ENCODE results near the gene ATCAY. TPM values are rescaled to one million over a fixed set of nuclear protein-coding genes. Genes with fewer than 3 reads are reported as not detected.
A peak's percentile ranks its signal among the peaks of the same experiment; 100 is the strongest.

ATCAY gene
- total RNA-seq, 1 experiment from 2014 or later: 0.26 TPM

DNA sequence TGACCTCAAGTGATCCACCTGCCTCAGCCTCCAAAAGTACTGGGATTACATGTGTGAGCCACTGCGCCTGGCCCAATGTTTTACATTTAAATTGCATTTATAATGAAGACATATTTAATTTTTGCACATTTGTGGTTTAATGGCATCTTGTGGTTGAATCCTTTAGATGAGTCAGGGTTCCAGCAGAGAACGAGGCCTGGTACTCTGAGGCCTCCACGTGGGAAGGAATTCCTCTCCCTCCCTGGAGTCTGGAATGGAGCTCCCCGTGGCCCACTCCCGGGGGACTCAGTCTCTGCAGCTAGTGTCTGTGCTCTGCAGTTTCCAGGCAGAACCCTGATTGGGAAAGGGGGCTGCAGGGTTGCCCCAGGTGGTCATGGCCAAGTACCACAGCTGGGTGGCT is 35.9 kb upstream of the ATCAY start:
- Histone ChIP-seq H3K4me3 (no peak overlapping the region), H3K27ac (no peak overlapping the region), H3K36me3 (no peaks in the 10 kb centered on the region), H3K9me3 (replicated peaks) (no peaks in the 10 kb centered on the region), H3K27me3 (replicated peaks) (peaks cover 25% of the 10 kb centered on the region), H3K4me1 (replicated peaks) (no peaks in the 10 kb centered on the region)
- no peak for DNase-seq (ENCODE audit: low read depth in 1 of 2, low spot score in 2 of 2)

GRCh38 chr19:3849092-3849491 is 31.4 kb upstream of the ATCAY start:
- Histone ChIP-seq H3K36me3 (no peaks in the 10 kb centered on the region), H3K9me3 (replicated peaks) (peaks cover 5% of the 10 kb centered on the region), H3K4me3 (no peak overlapping the region), H3K4me1 (replicated peaks) (peaks cover 3% of the 10 kb centered on the region), H3K27ac (no peak overlapping the region), H3K27me3 (replicated peaks) (peaks cover 15% of the 10 kb centered on the region)
- no peak for DNase-seq (ENCODE audit: low read depth in 1 of 2, low spot score in 2 of 2)

DNA sequence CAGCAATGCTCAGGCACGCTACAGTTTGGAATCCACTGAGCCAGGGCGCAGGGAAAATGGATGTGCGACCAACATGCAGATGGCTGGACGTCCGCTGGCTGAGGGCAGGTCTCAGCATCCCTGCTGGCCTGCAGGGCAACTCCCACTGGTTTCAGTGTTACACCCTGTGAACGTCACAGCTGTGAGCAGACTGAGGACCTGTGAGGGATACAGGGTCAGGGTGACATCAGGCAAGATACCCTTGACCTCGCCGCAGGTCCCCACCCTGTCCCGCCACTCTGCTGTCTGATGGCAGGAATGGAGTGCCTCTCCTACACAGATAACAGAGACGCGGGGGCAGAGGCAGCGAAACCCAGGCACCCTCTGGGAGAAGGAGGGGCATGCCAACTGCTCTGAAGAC is 30.7 kb upstream of the ATCAY start:
- Histone ChIP-seq H3K4me3 (no peak overlapping the region), H3K27ac (no peak overlapping the region), H3K4me1 (replicated peaks) (peaks cover 3% of the 10 kb centered on the region), H3K36me3 (no peaks in the 10 kb centered on the region), H3K27me3 (replicated peaks) (peaks cover 15% of the 10 kb centered on the region), H3K9me3 (replicated peaks) (peaks cover 5% of the 10 kb centered on the region)
- DNase-seq (ENCODE audit: low read depth in 1 of 2, low spot score in 2 of 2): no peak

DNA sequence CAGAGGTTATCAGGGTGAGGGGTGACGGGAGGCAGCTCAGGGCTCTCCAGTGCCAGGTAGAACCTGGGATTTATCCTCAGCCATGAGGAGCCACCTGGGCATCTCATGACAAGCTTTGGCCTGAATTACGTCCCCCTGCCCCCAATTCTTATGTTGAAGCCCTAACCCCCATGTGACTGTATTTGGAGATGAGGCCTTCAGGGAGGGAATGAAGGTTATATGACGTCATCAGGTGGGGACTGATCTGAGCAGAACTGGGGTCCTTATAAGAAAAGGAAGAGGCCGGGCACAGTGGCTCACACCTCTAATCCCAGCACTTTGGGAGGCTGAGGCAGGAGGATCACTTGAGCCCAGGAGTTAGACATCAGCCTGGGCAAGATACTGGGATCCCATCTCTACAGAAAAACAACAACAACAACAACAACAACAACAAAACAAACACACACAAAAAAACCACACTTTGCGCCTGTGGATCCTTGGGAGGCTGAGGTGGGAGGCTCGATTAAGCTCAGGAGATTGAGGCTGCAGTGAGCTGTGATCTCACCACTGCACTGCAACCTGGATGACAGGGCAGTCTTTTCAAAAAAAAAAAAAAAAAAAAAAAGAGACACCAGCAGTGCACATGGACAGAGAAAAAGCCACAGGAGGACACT is 30.0 kb upstream of the ATCAY start:
- no peak for DNase-seq (ENCODE audit: low read depth in 1 of 2, low spot score in 2 of 2)
- Histone ChIP-seq H3K9me3 (replicated peaks) (peaks cover 5% of the 10 kb centered on the region), H3K4me3 (no peak overlapping the region), H3K27ac (no peak overlapping the region), H3K27me3 (replicated peaks) (peaks cover 15% of the 10 kb centered on the region), H3K36me3 (no peaks in the 10 kb centered on the region), H3K4me1 (replicated peaks) (peaks cover 6% of the 10 kb centered on the region)

DNA sequence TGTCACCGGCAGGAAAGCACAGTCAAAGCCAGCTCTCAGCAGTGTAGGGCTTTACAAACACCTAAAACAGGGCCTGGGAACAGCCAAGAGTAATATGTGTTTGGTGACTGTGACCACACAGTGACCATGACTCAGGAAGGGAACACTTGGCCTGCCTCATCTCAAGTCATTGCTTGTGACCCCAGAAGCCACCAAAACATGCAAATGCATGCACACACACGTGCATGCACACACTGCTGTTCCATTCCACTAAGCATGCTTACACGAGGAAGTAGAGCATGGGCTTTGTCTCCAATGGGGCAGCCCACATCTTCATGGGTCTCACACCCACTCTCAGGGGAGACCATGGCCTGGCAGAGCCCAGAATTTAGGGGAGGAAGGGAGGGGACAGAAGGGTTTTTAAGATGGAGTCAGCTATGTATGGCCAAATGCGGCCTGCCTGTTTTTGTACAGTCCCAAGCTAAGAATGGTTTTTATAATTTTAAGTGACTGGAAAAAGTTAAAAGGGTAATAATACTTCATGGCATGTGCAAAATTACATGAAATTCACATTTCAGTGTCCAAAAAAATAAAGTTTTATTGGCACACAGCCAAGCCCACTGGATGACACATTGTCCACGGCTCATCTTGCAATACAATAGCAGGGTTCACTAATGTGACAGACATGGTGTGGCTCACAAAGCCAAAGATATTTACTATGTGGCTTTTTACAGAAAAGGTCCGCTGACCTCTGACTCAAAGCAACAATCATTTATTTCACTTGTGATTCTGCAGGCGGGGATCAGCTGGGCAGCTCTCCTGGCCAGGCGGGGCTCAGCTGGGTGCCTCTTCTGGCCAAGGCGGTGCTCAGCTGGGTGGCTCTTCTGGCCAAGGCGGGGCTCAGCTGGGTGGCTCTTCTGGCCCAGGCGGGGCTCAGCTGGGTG is 29.0 kb upstream of the ATCAY start:
- no peak overlapping the region for H3K27ac ChIP-seq
- DNase-seq (ENCODE audit: low read depth in 1 of 2, low spot score in 2 of 2): no peak
- no peak overlapping the region for H3K4me3 ChIP-seq
- H3K36me3 ChIP-seq: no peaks in the 10 kb centered on the region
- peaks cover 5% of the 10 kb centered on the region for H3K9me3 ChIP-seq (replicated peaks)
- H3K4me1 ChIP-seq (replicated peaks): peaks cover 6% of the 10 kb centered on the region
- peaks cover 7% of the 10 kb centered on the region; the same call in 1 of the 2 replicates for H3K27me3 ChIP-seq (replicated peaks)

- no peaks in the 10 kb centered on the region for H3K36me3 ChIP-seq
Observed at GRCh38 chr19:3852177-3852511, 28.3 kb upstream of the ATCAY start.

GRCh38 chr19:3852614-3853254 is 27.8 kb upstream of the ATCAY start:
- Histone ChIP-seq H3K36me3 (no peaks in the 10 kb centered on the region), H3K9me3 (replicated peaks) (peaks cover 5% of the 10 kb centered on the region), H3K4me1 (replicated peaks) (peaks cover 6% of the 10 kb centered on the region), H3K27ac (no peak overlapping the region), H3K27me3 (replicated peaks) (0 out of 2 replicates have a peak, but pooled peaks cover 2% of the 10 kb centered on the region), H3K4me3 (no peak overlapping the region)
- DNase-seq (ENCODE audit: low read depth in 1 of 2, low spot score in 2 of 2): peak; percentile 67 to 88

More at GRCh38 chr19:3852177-3852511, 28.3 kb upstream of the ATCAY start:
- H3K27ac ChIP-seq: no peak overlapping the region
- no peak for DNase-seq (ENCODE audit: low read depth in 1 of 2, low spot score in 2 of 2)
- H3K4me3 ChIP-seq: no peak overlapping the region
- peaks cover 6% of the 10 kb centered on the region for H3K4me1 ChIP-seq (replicated peaks)
- H3K9me3 ChIP-seq (replicated peaks): peaks cover 5% of the 10 kb centered on the region
- 0 out of 2 replicates have a peak, but pooled peaks cover 2% of the 10 kb centered on the region for H3K27me3 ChIP-seq (replicated peaks)

DNA sequence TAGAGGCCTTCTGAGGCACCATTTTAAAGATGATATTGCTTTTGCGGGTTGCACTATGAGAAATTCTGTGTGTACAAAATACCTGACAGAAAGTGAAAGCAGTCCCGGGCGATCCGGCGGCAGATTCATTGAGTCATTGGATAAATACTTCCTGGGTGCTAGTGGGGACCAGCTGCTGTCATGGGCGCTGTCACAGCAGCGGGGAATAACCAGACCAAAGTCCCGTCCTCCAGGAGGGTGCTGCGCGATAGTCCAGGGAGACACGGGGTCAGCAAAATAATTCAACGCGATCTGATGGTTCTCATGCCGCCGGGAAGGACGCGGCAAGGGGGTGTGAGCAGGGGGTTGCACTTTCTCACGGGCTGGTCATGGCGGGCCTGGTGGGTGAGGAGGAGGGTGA is 25.2 kb upstream of the ATCAY start:
- Histone ChIP-seq H3K9me3 (replicated peaks) (peaks cover 5% of the 10 kb centered on the region), H3K36me3 (no peaks in the 10 kb centered on the region), H3K4me1 (replicated peaks) (peaks cover 6% of the 10 kb centered on the region), H3K4me3 (no peak overlapping the region), H3K27ac (no peak overlapping the region), H3K27me3 (replicated peaks) (peaks cover 8% of the 10 kb centered on the region)
- DNase-seq (ENCODE audit: low read depth in 1 of 2, low spot score in 2 of 2): no peak

GRCh38 chr19:3857449-3858003 is 23.0 kb upstream of the ATCAY start:
- DNase-seq (ENCODE audit: low read depth in 1 of 2, low spot score in 2 of 2): no peak
- H3K4me1 ChIP-seq (replicated peaks): peaks cover 3% of the 10 kb centered on the region; the same call in 1 of the 2 replicates
- H3K27me3 ChIP-seq (replicated peaks): peaks cover 21% of the 10 kb centered on the region

GRCh38 chr19:3860499-3860898 is 20.0 kb upstream of the ATCAY start:
- no peak for DNase-seq (ENCODE audit: low read depth in 1 of 2, low spot score in 2 of 2)
- H3K4me1 ChIP-seq (replicated peaks): no peaks in the 10 kb centered on the region
- no peaks in the 10 kb centered on the region; the same call in 1 of the 2 replicates for H3K9me3 ChIP-seq (replicated peaks)
- no peak overlapping the region for H3K27ac ChIP-seq
- H3K27me3 ChIP-seq (replicated peaks): peaks cover 47% of the 10 kb centered on the region
- H3K36me3 ChIP-seq: no peaks in the 10 kb centered on the region
- no peak overlapping the region for H3K4me3 ChIP-seq

More at GRCh38 chr19:3857449-3858003, 23.0 kb upstream of the ATCAY start:
- no peaks in the 10 kb centered on the region; the same call in 1 of the 2 replicates for H3K9me3 ChIP-seq (replicated peaks)
- H3K27ac ChIP-seq: no peak overlapping the region
- H3K4me3 ChIP-seq: no peak overlapping the region
- H3K36me3 ChIP-seq: no peaks in the 10 kb centered on the region

GRCh38 chr19:3862826-3863500 is 17.5 kb upstream of the ATCAY start:
- Histone ChIP-seq H3K36me3 (no peaks in the 10 kb centered on the region), H3K4me1 (replicated peaks) (no peaks in the 10 kb centered on the region), H3K27me3 (replicated peaks) (peaks cover 69% of the 10 kb centered on the region), H3K4me3 (no peak overlapping the region), H3K9me3 (replicated peaks) (no peaks in the 10 kb centered on the region; the same call in 1 of the 2 replicates), H3K27ac (no peak overlapping the region)
- DNase-seq (ENCODE audit: low read depth in 1 of 2, low spot score in 2 of 2): no peak

GRCh38 chr19:3863648-3864047 is 16.8 kb upstream of the ATCAY start:
- Histone ChIP-seq H3K4me1 (replicated peaks) (no peaks in the 10 kb centered on the region), H3K36me3 (no peaks in the 10 kb centered on the region), H3K27ac (no peak overlapping the region), H3K4me3 (no peak overlapping the region), H3K27me3 (replicated peaks) (peaks cover 73% of the 10 kb centered on the region), H3K9me3 (replicated peaks) (no peaks in the 10 kb centered on the region; the same call in 1 of the 2 replicates)
- no peak for DNase-seq (ENCODE audit: low read depth in 1 of 2, low spot score in 2 of 2)

Measured in SJSA1 (cell line).